HG03558 (cell line): ENCODE data around the gene RRP1.

ENCODE experiments used
- ATAC-seq: cut with Tn5 transposase; IDR thresholded peaks from one replicate; pipeline ENCODE4 v1.9.1; 2021; ENCODE audit warnings: moderate number of reproducible peaks; ENCODE audit not compliant: unreplicated experiment; ENCODE audit errors: extremely low read depth

The RRP1 gene

DNA sequence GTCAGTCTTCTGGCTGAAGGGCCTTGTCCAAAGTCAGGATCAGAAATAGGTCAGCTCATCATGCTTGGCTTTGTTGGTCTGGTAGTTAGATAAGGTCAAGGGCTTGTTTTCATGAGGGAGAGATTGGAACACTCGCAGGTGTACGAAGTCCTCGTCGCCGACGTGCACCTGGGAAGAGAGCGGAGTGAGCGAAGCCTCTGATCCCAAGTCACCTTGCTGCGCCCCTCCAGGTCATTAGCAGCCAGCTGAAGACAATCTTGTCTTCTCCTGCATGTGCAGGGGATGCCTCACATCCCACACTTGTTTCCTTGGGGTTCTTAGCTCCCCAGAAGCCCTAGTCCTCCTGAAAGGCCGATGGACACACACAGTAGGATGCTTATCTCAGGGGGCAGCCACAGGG, 15.2 kb upstream of the RRP1 start:
- no peak for ATAC-seq

DNA sequence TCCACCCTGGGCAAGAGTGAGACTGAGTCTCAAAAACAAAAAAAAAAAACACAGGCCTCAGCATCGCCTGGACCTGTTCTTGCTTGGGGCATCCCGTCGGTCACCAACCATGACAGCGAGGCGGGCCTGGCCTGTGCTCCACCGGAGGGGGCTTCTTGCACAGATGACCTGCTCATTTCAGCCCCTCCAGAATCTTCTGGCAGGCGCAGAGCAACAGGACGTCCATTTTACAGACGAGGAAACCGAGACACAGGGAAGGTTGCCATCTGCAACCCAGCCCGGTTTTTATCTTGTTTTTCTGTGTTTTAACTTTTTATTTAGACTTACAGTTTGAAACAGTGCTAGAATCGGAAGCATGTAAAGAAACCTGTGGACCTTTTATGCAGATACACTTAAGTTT, 14.2 kb upstream of the RRP1 start:
- no peak for ATAC-seq

DNA sequence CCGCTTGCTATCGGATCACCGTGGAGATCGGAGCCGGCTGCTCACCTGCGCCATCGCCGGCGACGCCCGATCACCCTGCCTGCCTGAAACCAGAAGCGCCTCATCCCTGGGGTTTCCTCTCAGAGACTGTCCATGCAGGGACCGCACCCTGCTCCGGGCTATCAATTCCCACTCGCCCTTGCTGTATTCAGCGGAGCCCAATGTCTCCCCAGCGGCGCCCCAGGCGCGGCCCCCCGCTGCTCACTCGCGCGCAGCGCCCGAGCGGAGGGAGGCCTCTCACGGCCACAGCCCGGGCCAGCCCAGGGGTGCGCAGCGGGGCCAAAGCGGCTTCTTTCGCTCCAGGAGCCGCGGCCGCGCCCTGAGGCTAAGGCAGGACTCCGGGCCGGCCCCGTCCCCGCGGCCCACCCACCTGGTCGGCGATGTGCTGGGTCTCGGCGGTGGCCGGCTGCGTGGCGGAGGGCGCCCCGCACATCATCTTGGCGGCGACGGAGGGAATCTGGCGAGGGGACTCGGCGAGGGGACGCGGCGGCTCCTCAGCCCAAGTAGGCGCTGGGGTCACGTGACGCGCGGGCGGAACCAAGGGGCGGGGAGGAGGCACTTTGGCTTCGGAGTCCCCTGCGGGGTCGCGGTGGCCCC, 13.5 kb upstream of the RRP1 start, which contains the start of gene CSTB:
Gene CSTB, minus strand, starts transcription at position 514 of the 636 bp plus-strand sequence. Its CDS starts 39 bp downstream, at position 475.
- no peak for ATAC-seq

DNA sequence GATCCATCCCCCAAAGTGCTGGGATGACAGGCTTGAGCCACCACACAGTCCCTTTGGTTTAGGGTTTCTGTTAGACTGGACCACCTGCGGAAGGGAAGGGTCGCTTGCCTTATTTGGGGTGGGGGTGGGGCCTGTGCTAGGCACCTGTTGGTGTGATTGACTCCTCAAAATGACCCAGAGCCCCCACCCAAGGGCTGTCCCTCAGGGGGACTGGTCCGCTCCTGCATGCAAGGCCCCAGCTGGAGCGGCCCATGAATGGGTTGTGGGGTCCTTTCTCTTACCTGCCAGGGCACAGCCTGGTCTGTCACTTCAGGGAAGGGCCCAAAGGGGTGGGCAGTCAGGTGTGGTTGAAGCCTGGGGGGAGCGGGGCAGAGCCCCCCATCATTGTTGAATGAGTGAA, 11.4 kb upstream of the RRP1 start:
- no peak for ATAC-seq

DNA sequence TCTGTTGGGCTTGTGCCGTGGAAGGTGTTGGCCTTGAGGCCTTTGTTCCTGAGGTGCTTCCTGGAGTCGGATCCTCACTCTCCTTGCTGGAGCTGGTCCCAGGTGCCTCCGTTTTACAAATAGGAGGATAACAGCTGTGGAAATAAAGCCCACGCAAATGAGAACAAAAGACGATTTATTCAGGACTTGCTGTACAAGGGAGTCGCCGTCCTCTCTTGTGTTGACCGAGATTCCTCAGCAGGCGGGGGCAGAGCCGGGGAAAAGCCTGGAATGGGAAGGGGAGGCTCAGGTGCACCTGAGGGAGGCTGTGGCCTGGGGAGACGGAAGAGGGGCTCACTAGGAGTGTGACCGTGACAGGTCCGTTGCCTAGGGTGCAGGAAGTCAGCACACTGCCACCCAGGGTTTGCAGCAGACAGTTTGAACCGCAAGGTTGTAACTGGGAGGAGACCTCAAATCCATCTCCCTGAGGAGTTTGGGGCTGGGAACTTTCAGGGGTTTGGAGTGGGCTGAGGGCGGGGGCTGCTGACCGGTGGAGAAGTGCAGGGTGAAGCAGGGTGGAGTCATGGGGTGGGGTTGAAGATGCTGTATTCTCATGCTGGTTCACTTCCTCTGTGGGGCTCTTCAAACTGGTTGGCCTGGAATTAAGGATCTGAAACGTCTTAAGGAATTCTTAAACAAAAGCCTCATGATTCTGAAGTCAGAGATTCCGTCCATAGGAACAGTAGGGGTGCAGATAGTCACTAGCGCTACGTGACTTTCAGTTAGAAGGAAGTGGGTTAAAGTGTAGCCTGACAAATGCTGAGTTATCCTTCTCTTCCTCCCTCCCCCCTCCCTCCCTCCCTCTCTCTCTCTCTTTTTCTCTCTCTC, 10.7 kb upstream of the RRP1 start:
- no peak for ATAC-seq

DNA sequence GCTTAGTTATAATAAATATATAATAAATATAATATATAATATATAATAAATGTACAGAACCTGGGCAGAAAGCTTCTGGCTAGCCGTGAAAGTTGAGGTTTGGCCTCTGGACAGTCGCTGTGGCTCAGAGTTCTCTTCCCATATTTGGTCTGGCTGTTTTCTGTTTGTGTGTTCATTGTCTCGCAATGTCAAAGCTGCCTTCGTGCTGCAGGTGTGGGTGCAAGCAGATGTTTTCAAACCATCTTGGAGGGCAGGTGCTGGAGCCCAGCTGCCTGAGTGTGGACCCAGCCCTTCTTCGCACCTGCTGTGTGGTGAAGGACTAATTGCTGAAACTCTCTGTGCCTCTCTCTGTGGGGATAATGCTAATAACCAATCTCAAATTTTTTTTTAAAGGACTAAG, 9.7 kb upstream of the RRP1 start:
- ATAC-seq, result no peak

DNA sequence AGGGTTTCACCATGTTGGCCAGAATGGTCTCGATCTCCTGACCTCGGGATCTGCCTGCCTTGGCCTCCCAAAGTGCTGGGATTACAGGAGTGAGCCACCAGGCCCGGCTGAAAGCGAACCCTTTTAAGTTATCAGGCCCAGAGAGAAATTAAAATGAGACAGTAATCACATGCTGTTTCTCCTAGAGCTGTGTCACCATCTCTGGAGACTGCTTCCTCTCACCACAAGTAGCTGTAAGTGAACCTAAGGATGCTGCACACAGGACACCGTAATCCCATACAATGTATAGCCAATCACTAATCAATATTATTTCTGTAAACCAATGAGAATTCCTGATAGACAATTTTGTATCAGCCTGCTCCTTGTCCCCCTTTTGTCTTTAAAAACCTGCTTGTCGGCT, 7.5 kb upstream of the RRP1 start:
- no peak for ATAC-seq

DNA sequence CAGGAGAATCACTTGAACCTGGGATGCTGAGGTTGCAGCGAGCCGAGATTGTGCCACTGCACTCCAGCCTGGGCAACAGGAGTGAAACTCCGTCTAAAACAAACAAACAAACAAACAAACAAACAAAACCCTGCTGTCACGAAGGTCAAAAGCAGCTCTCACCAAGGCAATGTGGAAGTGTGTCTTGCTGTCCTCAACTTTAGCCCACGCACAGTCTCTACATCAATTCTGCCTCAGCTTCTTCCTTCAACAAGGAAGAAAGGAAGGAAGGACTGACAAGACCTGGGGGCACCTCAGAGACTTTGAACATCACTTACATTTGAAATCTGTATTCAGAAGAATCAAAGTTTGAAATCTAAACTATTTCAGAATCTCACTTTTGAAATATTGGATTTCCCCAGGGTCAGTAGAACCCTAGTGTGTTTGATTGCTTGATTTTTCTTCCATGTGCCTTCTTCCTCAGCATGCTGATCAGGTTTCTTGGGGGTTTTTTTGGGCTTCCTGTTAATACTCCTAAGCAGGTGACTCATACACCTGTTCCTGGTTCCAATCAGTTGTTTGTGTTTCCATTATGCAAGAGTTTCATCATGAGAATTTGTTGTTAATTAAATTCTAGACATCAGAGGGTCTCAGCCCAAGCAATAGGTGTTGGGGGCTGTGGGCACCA, 6.8 kb upstream of the RRP1 start:
- no peak for ATAC-seq

DNA sequence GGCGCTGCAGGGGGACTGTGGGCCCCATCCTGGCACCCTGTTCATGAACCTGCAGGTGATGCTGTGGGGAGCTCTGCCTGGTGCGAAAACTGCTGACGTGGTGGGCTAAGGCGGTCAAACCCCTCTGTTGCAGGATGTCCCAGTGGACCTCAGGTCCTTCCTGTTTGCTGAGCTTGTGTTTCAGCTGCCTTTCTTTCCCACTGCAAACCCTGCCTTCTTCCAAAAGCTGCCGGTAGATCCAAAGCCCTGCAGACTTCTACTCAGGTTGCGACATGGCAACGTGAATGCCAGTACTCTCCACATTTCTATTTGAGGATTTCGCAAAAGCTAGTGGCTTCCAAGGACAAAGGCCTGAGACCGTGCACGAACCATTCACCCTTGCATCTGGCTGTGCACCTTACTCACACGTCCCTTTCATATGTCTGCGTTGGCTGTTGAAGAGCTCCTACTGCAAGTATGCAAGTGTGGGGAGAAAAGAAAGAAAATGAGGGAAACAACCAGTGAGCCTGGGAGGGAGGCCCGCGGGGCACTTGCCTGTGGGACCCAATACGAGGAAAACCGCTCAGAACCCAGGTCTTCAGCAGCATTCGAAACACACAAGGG, 6.2 kb upstream of the RRP1 start:
- no peak for ATAC-seq

DNA sequence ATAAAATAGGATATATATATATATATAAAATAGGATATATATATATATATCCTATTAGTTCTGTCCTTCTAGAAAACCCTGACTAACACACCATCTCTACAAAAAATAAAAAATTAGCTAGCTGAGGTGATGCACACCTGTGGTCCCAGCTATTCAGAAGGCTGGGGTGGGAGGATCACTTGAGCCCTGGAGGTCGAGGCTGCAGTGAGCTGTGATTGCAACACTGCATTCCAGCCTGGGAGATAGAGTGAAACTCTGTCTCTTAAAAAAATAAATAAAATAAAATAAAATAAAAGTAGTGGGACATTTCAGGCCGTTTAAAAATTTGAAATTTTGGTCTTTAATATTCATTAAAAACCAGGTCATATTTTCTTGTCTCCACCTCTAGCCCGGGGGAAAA, 4.2 kb upstream of the RRP1 start:
- no peak for ATAC-seq

DNA sequence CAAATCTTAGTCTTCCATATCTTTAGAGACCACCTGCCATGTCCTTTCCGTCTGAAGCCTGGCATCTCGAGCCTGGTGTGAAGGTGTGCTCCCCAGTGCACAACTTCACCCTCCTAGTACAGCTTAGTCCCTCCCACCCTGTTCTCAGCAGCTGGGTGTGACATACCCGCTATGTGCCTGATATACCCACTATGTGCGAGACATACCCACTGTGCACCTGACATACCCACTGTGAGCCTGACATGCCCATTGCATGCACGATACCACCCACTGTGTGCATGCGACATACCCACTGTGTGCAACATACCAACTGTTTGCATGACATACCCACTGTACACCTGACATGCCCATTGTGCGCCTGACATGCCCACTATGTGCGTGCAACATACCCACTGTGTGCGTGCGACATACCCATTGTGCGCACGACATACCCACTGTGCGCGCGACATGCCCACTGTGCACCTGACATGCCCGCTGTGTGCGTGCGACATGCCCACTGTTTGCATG, 3.0 kb upstream of the RRP1 start:
- ATAC-seq, result no peak

DNA sequence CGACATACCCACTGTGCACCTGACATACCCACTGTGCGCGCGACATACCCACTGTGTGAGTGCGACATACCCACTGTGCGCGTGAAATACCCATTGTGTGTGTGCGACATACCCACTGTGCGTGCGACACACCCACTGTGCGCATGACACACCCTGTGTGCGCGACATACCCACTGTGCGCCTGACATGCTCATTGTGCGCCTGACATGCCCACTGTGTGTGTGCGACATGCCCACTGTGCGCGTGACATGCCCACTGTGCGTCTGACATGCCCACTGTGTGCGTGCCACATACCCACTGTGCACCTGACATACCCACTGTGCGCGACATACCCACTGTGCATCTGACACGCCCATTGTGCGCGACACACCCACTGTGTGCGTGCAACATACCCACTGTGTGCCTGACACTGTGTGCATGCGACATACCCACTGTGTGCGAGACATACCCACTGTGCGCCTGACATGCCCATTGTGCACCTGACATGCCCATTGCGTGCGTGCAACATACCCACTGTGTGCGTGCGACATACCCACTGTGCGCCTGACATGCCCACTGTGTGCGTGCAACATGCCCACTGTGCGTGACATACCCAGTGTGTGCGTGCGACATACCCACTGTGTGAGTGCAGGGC, 2.5 kb upstream of the RRP1 start:
- ATAC-seq, result no peak

DNA sequence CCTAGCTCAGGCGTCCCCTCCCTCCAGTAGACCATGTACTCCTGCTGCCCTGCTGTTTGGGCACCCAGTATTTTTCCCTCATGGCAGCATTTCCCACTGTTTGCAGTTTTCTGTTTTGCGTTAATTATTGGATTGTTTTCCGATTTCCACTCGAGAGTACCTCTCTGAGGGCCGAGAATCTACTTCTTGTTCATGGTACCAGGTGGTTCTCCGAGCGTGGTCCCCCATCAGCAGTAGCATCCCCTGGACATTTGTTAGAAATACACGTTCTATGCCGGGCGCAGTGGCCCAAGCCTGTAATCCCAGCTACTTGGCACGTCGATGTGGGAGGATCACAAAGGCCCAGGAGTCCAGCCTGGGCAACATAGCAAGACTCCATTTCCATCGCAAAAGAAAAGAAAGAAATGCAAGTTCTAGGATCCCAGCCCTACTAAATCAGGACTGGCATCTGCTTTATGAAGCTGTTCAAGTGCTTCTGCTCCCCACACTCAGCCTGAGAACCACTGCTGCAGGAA, 690 bp downstream of the RRP1 start:
- no peak for ATAC-seq

DNA sequence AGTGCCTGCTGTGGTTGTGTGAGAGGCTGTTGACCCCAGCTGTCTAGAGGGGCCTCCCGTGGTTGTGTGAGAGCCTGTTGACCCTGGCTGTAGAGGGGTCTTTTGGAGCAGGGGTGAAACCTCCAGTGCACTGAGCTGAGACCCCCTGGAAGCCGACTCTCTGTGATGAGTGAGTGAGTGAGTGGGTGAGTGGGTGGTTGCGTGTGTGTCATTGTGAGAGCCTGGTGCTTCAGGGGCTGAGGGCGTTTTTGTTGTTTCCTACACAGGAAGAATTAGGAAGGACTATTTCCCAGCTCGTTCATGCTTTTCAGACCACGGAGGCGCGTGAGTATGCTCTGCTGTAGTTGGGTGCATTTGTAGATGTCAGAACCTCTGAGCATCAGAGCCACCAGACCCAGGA, 3.0 kb downstream of the RRP1 start:
- ATAC-seq, result no peak

DNA sequence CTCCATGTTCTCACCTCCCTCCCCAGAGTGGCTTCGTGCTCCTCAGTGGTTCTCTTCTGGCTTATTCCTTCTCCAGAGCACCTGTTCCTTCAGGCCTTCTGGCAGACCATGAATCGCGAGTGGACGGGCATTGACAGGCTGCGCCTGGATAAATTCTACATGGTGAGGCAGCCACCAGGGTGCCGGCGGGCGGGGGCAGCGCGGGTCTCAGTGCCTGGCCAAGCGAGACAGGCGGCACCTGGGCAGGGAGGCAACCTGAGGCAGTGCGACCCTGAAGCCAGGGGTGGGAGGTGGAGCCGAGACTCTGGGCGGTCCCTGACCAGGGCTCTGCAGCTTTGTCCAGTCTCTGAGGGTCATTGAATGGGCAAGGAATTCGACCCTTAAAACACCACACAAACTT, 3.9 kb downstream of the RRP1 start:
- ATAC-seq, result no peak

DNA sequence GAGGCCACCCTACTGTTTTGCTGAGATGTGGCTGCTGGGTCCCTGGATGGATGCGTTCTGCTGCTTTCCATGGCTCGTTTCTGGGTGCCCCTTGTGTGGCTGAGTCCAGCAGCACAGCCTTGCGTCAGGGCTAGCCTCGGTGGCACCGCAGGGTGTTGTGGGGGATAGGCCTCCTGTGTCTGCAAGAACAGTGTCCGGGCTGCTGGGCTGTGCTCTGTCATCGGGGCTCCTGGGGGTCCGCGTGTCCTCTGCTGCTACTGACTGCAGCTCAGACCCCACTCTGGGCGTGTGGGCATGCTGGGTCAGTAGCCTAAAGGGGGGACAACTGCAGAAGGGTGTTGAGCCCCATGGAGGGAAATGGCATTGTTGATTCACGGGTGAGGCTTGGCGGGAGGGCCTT, 4.9 kb downstream of the RRP1 start:
- no peak for ATAC-seq

DNA sequence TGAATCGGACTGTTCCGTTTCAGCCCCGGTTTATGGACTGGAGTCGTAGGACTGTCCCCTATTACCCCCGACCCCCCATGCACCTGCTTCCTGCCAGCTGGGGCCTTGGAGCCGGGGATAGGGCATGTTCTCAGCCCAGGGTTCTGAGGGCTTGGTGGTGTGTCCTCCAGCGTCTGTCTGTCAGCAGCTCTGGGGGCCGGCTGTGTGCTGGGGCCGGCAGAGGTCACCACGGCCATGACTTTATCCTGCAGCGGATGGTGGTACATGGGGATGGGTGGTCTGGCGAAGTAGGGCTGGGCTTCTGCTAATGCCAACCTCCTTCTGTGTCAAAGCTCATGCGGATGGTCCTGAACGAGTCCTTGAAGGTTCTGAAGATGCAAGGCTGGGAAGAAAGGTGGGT, 5.5 kb downstream of the RRP1 start:
- no peak for ATAC-seq

DNA sequence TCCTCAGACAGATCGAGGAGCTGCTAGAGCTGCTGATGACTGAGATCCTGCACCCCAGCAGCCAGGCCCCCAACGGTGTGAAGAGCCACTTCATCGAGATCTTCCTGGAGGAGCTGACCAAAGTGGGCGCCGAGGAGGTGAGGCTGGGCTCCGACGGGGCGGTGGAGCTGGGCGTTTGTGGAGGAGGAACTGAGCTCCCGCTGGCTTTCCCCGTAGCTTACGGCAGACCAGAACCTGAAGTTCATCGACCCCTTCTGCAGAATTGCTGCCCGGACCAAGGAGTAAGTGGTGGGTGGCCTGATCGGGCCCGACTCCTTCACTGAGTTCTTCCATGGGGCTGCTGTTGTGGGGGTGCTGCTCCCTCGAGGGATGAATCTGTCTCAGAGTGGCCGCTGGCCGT, 8.0 kb downstream of the RRP1 start:
- ATAC-seq, result no peak

DNA sequence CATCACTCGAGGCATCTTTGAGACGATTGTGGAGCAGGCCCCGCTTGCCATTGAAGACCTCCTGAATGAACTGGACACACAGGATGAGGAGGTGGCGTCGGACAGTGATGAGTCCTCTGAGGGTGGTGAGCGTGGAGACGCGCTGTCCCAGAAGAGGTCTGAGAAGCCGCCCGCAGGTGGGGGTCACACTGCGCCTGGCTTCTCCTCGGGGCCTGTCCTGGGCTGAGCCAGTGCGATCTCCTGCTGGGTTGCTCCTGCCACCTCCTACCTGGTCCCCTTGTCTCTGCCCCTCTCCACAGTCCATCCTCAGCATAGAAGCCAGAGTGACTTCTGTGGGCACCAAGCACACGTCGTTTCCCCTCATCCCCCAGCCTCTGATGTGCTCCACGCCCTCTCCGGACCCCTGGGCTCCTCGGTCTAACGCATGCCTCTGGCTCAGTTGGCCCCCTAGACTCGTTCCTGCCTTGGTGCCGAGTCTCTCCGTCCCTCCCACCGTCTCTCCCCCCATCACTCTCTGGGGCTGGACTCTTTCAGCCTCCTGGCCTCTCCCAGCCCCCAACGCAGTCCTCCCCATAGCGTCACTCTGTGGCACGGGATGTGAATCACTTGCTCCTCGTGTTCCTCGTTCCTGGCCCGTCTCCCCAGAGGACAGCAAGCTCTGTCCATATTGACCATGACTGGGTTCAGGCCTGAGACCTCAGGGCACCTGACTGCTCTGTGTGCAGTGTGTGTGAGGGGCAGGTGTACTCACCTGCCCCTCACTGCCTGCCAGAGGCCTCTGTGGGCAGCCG, 8.7 kb downstream of the RRP1 start:
- ATAC-seq, result no peak
